Naive thymus-derived CD4-positive, alpha-beta T cell (primary cell): Measurements from ENCODE around the gene MIEF2. TPM values are rescaled to one million over a fixed set of nuclear protein-coding genes. Genes with fewer than 3 reads are reported as not detected.

Source experiments
- polyA plus RNA-seq, 2 donors: library from polyadenylated mRNA; unstranded; fragments of 300-500 nt; fragmentation: Illumina TruSeq; gene quantifications; one replicate each; pipeline ENCODE4 v1.2.3, GENCODE V29; 2021
- total RNA-seq, 6 experiments: library from RNA in 5 of 6; stranded (reverse) in 5 of 6; gene quantifications; 1 replicate in 5 of 6; 2 replicates in 1 of 6; pipeline ENCODE4 v1.2.3 and lab custom pipeline; 2021 to 2026

Gene MIEF2
- total and polyA plus RNA-seq, 7 experiments from 2014 or later: 6.5 to 22.5 (median 15.1) TPM

Other genes with a start within 250 kb of the MIEF2 start
- gene ATPAF2, start 221.5 kb upstream of the MIEF2 start, total RNA-seq: 10 to 100 TPM; 26.3 to 36.7 (median 32.5) TPM
- gene ATPAF2, start 221.5 kb upstream of the MIEF2 start, polyA plus RNA-seq: 10 to 100 TPM; 16.3 TPM
- 10 to 100 TPM in 2 of 5 experiments, 1 to 10 TPM in 3; 6.0 to 11.4 (median 10.0) TPM for gene GID4, start 221.3 kb upstream of the MIEF2 start, total RNA-seq
- gene GID4, start 221.3 kb upstream of the MIEF2 start, polyA plus RNA-seq: 1 to 10 TPM; 5.9 to 7.0 TPM
- 10 to 100 TPM; 39.6 to 54.7 (median 48.8) TPM for gene DRG2, start 172.7 kb upstream of the MIEF2 start, total RNA-seq
- gene DRG2, start 172.7 kb upstream of the MIEF2 start, polyA plus RNA-seq: 10 to 100 TPM; 37.7 to 46.0 TPM
- gene MYO15A, start 151.9 kb upstream of the MIEF2 start, total RNA-seq: 1 to 10 TPM in 3 of 5 experiments, under 1 TPM in 2; 0.53 to 2.0 (median 1.2) TPM
- gene MYO15A, start 151.9 kb upstream of the MIEF2 start, polyA plus RNA-seq: under 1 TPM; 0.41 to 0.43 TPM
- 100 to 1,000 TPM in 3 of 5 experiments, 10 to 100 TPM in 2; 97.4 to 135 (median 108) TPM for gene ALKBH5, start 76.8 kb upstream of the MIEF2 start, total RNA-seq
- 100 to 1,000 TPM; 121 to 154 TPM for gene ALKBH5, start 76.8 kb upstream of the MIEF2 start, polyA plus RNA-seq
- 10 to 100 TPM; 12.9 to 21.6 (median 16.5) TPM for gene LLGL1, start 35.0 kb upstream of the MIEF2 start, total RNA-seq
- gene LLGL1, start 35.0 kb upstream of the MIEF2 start, polyA plus RNA-seq: 1 to 10 TPM in 1 of 2 donors, under 1 TPM in 1; 0.89 to 2.0 TPM
- 100 to 1,000 TPM; 253 to 348 (median 303) TPM for gene FLII, start 1.9 kb upstream of the MIEF2 start, total RNA-seq
- 100 to 1,000 TPM in 1 of 2 donors, 10 to 100 TPM in 1; 93.1 to 198 TPM for gene FLII, start 1.9 kb upstream of the MIEF2 start, polyA plus RNA-seq
- gene TOP3A, start 54.3 kb downstream of the MIEF2 start, total RNA-seq: 10 to 100 TPM; 39.0 to 74.9 (median 43.6) TPM
- 10 to 100 TPM; 13.7 to 30.8 TPM for gene TOP3A, start 54.3 kb downstream of the MIEF2 start, polyA plus RNA-seq
- 10 to 100 TPM; 29.0 to 61.7 (median 52.1) TPM for gene SMCR8, start 54.6 kb downstream of the MIEF2 start, total RNA-seq
- gene SMCR8, start 54.6 kb downstream of the MIEF2 start, polyA plus RNA-seq: 1 to 10 TPM; 5.2 to 8.0 TPM
- 10 to 100 TPM in 4 of 5 experiments, 1 to 10 TPM in 1; 7.5 to 44.0 (median 14.7) TPM for gene SHMT1, start 102.9 kb downstream of the MIEF2 start, total RNA-seq
- gene SHMT1, start 102.9 kb downstream of the MIEF2 start, polyA plus RNA-seq: 10 to 100 TPM; 24.8 to 25.8 TPM
- gene EVPLL, start 117.1 kb downstream of the MIEF2 start, total RNA-seq: not detected
- under 1 TPM in 1 of 2 donors, not detected in 1; 0.46 TPM for gene EVPLL, start 117.1 kb downstream of the MIEF2 start, polyA plus RNA-seq
- 1 to 10 TPM in 1 of 5 experiments, under 1 TPM in 3, not detected in 1; 0.24 to 1.4 (median 0.80) TPM for gene LGALS9C, start 216.1 kb downstream of the MIEF2 start, total RNA-seq
- not detected for gene LGALS9C, start 216.1 kb downstream of the MIEF2 start, polyA plus RNA-seq